Aorta (tissue), 5 donors: ENCODE data around the gene ECHS1. TPM values are rescaled to one million over a fixed set of nuclear protein-coding genes. Genes with fewer than 3 reads are reported as not detected.

Experiments
- ATAC-seq: fragments of 200-7000 bp; cut with Tn5 transposase; one replicate; pipeline ENCODE4 v1.9.1; 2022; ENCODE audit warnings: moderate library complexity; ENCODE audit not compliant: low FRiP score
- DNase-seq, 2 donors: peaks; one replicate each; pipeline ENCODE4 v3.0.0-alpha.2; 2020
- H3K27ac ChIP-seq, 2 donors: one replicate each; pipeline ENCODE4 v1.5.1; 2013; ENCODE audit warnings: low read length in 2 of 2, mild to moderate bottlenecking in 2 of 2, moderate library complexity in 2 of 2, control low read depth in 1 of 2, inconsistent platforms in 1 of 2, low read depth in 1 of 2
- H3K27me3 ChIP-seq, 2 donors: one replicate each; pipeline ENCODE4 v1.6.1; 2013; ENCODE audit warnings: control low read depth in 1 of 2, low read length in 1 of 2, mild to moderate bottlenecking in 1 of 2, moderate library complexity in 1 of 2; ENCODE audit not compliant: insufficient read depth in 2 of 2, control insufficient read depth in 1 of 2
- H3K36me3 ChIP-seq, 2 donors: one replicate each; pipeline ENCODE4 v1.6.1; 2013; ENCODE audit warnings: control low read depth in 1 of 2, low read length in 1 of 2, mild to moderate bottlenecking in 1 of 2; ENCODE audit not compliant: insufficient read depth in 2 of 2, control insufficient read depth in 1 of 2
- H3K4me1 ChIP-seq, 2 donors: one replicate each; pipeline ENCODE4 v1.6.1; 2013; ENCODE audit warnings: low read length in 2 of 2, control low read depth in 1 of 2, mild to moderate bottlenecking in 1 of 2, moderate library complexity in 1 of 2; ENCODE audit not compliant: insufficient read depth in 2 of 2, control insufficient read depth in 1 of 2
- H3K4me3 ChIP-seq, 2 donors: one replicate each; pipeline ENCODE4 v1.5.1; 2013; ENCODE audit warnings: low read length in 2 of 2, control low read depth in 1 of 2, mild to moderate bottlenecking in 1 of 2
- H3K9me3 ChIP-seq: one replicate; pipeline ENCODE4 v1.6.1; 2013; ENCODE audit warnings: mild to moderate bottlenecking, low read length; ENCODE audit not compliant: control insufficient read depth
- WGBS, 2 donors: extraction: QIAGEN DNeasy Blood & Tissue Kit; methylation state at CpG; one replicate each; pipeline ENCODE4 v1.1.7; 2013; 5-methylcytosine and 5-hydroxymethylcytosine counted together
- intact Hi-C, 2 donors: fragments of 100-400 bp; cut with DNase I; formaldehyde crosslinking; loops; one replicate each; pipeline versions ENCODE4 v1.14.2 to v1.15.0; 2022
- polyA plus RNA-seq, 2 donors: library from polyadenylated mRNA; stranded (reverse); fragments of 200-250 nt; gene quantifications; one replicate each; pipeline ENCODE4 v1.2.3, GENCODE V29; 2013
- total RNA-seq, 2 donors: library from RNA; stranded (reverse); fragmentation: NEBNext Ultra II Directional; extraction: Animal tissue kit (Norgen Biotek cat#: 25700); gene quantifications; one replicate each; pipeline ENCODE4 v1.2.1, GENCODE V29; 2021
- donor health status: healthy with polysubstance abuse.
- donor health status: Bipolar disorder and iron deficiency.
- donor health status: DM: no; HTN: no; CAD: no.
- donor health status: DM: no; HTN: no; CAD: no.
- donor health status: DM: yes; HTN: yes; CAD: no.

ECHS1 gene
- total and polyA plus RNA-seq, 4 donors = 34.3 to 93.7 (median 52.5) TPM

DNA sequence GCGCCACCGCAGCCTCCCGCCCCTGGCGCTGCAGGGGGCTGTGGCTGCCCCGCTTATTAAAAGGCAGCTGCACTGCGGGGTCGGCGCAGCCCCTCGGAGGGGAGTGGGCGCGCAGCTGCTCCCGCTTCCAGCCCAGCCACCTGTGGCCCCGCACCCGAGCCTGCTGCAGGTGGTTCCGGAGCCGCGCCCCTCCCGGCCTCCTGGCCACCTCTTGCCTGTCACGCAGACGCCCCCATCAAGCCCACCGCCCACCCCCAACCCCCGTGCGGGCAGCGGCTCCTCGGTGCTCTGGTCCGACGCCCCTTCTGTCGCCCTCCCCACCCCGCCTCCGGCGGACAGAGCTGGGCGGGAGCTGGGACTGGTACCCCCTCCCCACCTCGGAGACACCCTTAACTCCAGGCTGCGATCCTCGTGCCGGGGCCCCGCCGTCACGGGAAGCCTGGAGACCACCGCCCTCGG lies 37.0 kb downstream of the ECHS1 start:
- DNase-seq = no peak
- 9 to 10% methylated on average over 32 to 41 of the region's 41 CpGs for WGBS, 2 donors
- ATAC-seq = no peak
- no peaks in the 10 kb centered on the region for H3K4me1 ChIP-seq
- no peak overlapping the region for H3K4me3 ChIP-seq
- H3K9me3 ChIP-seq = no peaks in the 10 kb centered on the region
- H3K27ac ChIP-seq = no peak overlapping the region
- intact Hi-C loops = no loop called here
- H3K27me3 ChIP-seq = no peaks in the 10 kb centered on the region
- no peaks in the 10 kb centered on the region for H3K36me3 ChIP-seq

DNA sequence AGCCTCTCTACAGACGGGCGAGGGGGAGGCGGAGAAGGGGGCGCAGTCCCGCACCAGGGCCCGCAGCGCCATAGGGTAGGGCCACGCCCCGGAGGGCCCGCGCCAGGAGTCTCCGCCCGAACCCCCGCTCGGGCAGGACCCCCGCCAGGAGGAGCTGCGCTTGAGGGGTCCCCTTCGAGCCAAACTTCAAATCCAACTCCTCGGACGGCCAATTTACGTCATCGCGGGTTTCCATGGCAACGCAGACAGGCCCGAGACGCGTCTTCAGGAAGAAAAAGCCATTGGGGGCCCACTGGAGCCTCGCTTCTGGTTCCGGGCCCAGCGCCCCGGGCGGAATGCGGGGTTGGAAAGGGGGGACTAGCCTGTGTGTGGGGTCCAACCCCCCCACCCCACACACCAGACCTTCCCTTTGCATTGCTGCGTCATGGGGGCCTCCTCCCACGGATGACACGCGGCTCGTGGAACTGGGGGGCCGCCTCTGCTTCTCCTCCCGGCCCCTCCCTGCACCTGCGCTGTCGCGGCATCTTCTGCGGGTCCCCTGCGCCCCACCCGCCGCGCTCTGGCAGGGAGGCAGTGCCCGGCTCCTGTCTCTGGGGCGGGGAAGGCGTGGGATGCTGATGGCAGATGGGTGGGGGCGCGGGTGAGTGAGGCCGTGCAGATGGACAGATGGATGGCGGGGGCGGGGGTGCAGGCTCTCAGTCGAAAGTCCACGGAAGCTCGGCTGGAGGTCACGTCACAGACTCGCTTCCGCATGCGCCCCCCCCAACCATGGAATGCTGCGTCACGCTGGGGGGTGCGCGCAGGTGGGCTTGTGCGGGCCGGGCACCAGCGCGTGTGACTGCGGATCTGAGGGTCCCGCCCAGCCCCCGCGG lies 37.7 kb downstream of the ECHS1 start:
- H3K36me3 ChIP-seq = no peaks in the 10 kb centered on the region
- no peak overlapping the region for H3K4me3 ChIP-seq
- intact Hi-C loops = no loop called here
- no peak overlapping the region for H3K27ac ChIP-seq
- no peaks in the 10 kb centered on the region for H3K4me1 ChIP-seq
- DNase-seq (peak; percentile 76 to 87), ATAC-seq (no peak)
- H3K27me3 ChIP-seq = no peaks in the 10 kb centered on the region
- WGBS, 2 donors = 2 to 3% methylated on average over 66 to 75 of the region's 75 CpGs
- no peaks in the 10 kb centered on the region for H3K9me3 ChIP-seq

DNA sequence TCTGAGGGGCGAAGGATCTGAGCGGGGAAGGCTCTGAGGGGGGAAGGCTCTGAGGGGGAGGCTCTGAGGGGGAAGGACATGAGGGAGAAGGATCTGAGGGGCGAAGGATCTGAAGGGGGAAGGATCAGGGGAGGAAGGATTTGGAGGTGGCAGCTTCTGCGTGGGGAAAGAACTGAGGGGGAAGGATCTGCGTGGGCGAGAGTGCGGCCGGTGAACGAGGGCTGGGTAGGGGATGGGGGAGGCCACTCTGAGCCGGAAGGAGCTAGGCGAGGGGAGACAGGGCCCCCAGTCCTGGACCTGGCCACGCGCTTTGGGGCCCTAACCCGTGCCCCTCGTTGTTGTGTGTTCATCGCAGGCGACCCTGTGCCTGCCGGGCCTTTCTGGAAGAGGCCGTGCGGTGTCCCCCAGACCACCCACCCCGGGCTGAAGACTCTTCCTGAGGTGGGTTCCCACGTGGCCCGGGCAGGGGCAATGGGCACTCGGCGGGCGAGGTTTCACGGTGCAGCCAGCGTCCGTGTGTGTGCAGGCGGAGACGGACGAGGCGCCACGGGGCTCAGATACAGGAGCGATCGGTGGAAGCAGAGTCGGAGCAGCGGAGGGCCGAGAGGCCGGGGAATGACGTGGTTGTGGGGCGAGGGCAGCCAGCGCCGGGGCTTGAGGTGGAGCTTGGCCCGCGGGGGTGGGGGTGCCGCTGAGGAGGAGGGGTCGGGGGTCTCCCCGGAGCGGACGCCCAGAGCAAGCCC lies 38.5 kb downstream of the ECHS1 start:
- WGBS, 2 donors = 15 to 21% methylated on average over 50 to 51 of the region's 51 CpGs
- Histone ChIP-seq H3K4me3 (no peak overlapping the region), H3K36me3 (no peaks in the 10 kb centered on the region), H3K9me3 (no peaks in the 10 kb centered on the region), H3K4me1 (no peaks in the 10 kb centered on the region), H3K27me3 (no peaks in the 10 kb centered on the region), H3K27ac (no peak overlapping the region)
- DNase-seq (peak in 1 of 2 donors; percentile 57), ATAC-seq (peak; percentile 49)
- intact Hi-C loops = no loop called here

DNA sequence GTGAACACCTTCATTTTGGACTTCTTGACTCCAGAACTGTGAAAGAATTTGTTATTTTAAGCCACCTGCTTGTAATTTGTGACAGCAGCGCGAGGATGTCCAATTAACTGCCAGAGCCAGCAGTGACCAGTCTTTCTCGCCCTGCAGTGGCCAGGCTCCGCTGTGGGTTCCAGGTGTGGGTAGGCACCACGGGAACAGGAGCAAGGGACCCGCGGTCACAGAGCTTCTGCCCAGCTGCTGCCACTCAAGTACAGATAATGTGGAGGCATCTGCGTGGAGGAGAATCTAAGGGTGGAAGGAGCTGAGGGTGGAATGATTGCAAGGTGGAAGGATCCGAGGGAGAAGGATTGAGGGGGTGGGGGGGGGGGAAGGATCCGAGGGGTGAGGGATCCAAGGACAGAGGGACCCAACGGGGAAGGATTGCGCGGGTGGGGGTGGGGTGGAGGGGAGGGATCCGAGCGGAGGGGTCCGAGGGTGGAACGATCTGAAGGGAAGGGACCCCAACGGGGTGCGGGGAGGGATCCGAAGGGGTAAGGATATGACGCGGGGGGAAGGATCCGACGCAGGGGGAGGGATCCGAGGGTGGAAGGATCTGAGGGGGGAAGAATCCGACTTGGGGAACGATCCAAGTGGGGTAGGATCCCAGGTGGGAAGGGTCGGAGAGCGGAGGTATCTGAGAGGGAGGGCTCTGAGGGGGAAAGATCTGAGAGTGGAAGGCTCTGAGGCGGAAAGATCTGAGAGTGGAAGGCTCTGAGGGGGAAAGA lies 40.0 kb downstream of the ECHS1 start:
- intact Hi-C loops = no loop called here
- 82 to 83% methylated on average over 30 of the region's 30 CpGs for WGBS, 2 donors
- Histone ChIP-seq H3K36me3 (no peaks in the 10 kb centered on the region), H3K27ac (no peak overlapping the region), H3K4me3 (no peak overlapping the region), H3K4me1 (no peaks in the 10 kb centered on the region), H3K9me3 (no peaks in the 10 kb centered on the region), H3K27me3 (peaks cover 0 to under 1% of the 10 kb centered on the region in 2 donors)
- peak in 1 of 2 donors; percentile 32 for DNase-seq
- ATAC-seq = no peak

DNA sequence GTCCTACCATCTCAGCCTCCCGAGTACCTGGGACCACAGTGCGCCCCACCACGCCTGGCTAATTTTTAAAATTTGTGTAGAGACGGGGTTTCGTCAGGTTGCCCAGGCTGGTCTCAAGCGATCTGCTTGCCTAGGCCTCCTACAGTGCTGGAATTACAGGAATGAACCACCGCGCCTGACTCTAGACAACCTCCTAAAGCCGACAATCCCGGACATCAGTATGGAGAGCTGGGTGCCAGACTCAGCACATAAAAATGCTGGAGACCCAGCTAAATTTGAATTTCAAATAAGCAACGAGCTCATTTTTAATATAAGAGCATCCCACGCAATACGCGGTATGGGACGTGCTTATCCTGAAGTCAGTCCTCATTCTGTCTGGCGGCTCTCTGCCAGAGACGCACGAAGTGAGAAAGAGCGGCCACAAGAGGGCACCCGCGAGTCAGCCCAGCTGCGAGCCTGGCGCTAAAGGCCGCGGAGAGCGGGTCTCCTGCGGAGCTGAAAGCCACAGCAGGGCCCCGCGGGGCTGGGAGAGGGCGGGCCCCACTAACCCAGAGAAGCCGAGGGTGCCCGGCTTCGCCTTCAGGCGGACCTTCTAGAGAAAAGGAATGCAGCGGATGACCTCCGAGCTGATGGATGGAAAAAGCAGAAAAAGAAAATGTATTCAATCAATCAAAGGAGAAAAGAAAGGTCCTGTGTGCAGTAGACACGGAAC lies 43.5 kb downstream of the ECHS1 start:
- WGBS, 2 donors = 7 to 8% methylated on average over 37 of the region's 37 CpGs
- H3K36me3 ChIP-seq = no peaks in the 10 kb centered on the region
- DNase-seq (peak; percentile 89 to 96), ATAC-seq (peak; percentile 86)
- H3K4me3 ChIP-seq = no peak overlapping the region
- intact Hi-C loops = loop anchor here in 1 of 2 donors (5.0 kb wide), 1 partner anchor 278 kb away; no protein-coding TSS in a partner anchor
- peaks cover 0 to 1% of the 10 kb centered on the region in 2 donors for H3K27me3 ChIP-seq
- H3K4me1 ChIP-seq = no peaks in the 10 kb centered on the region
- no peak overlapping the region for H3K27ac ChIP-seq
- H3K9me3 ChIP-seq = no peaks in the 10 kb centered on the region

DNA sequence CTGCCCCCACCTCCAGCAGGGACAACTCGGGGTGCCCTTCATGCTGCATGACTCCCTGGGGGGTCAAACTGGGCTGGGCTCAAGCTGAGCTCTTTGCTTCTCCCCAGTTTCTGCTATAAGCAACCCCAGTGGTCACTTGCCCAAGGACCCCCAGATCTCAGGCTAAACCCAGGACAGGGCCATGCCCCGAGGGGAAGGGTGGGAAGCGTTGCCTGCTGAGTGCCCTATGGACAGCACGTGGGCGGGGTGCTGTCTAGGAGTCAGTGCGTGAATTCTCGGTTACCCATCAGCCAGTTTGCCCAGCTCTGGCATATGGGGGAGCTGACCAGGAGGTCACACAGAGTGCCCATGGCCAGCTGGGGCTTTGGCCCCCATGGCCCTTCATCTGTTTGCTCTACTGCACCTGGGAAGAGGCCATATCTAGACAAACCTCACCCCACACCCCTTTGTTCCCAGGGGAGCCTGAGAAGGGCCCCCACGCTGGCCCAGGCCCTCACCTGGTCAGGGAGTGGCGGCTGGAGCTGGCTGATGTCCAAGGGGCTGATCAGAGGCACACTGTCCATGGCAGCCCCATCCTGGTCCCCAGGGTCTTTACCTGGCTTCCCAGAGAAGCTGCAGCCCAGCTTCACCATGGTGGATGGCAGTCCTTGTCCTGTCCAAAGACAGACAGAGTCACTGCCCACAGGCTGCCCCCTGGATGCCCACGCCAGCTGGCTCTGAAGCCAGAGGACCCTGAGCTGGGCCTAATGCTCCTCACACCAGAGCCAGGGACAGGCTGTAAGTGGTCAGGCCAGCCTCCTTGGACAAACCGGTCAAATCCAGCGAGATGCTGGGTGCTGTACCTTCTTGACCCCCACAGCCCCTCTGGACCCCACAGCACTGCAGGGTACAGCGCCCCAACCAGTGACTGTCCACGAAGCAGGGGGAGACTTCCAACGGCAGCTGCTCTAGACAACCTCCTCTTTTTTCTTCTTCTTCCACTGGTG lies 44.5 kb downstream of the ECHS1 start:
- intact Hi-C loops = loop anchor here in 1 of 2 donors (5.0 kb wide), 1 partner anchor 279 kb away; no protein-coding TSS in a partner anchor
- H3K9me3 ChIP-seq = no peaks in the 10 kb centered on the region
- WGBS, 2 donors = 81 to 82% methylated on average over 15 of the region's 15 CpGs
- no peak overlapping the region for H3K27ac ChIP-seq
- no peak overlapping the region for H3K4me3 ChIP-seq
- no peaks in the 10 kb centered on the region for H3K36me3 ChIP-seq
- DNase-seq (peak in 1 of 2 donors; percentile 40), ATAC-seq (no peak)
- no peaks in the 10 kb centered on the region for H3K4me1 ChIP-seq
- peaks cover 0 to 1% of the 10 kb centered on the region in 2 donors for H3K27me3 ChIP-seq

DNA sequence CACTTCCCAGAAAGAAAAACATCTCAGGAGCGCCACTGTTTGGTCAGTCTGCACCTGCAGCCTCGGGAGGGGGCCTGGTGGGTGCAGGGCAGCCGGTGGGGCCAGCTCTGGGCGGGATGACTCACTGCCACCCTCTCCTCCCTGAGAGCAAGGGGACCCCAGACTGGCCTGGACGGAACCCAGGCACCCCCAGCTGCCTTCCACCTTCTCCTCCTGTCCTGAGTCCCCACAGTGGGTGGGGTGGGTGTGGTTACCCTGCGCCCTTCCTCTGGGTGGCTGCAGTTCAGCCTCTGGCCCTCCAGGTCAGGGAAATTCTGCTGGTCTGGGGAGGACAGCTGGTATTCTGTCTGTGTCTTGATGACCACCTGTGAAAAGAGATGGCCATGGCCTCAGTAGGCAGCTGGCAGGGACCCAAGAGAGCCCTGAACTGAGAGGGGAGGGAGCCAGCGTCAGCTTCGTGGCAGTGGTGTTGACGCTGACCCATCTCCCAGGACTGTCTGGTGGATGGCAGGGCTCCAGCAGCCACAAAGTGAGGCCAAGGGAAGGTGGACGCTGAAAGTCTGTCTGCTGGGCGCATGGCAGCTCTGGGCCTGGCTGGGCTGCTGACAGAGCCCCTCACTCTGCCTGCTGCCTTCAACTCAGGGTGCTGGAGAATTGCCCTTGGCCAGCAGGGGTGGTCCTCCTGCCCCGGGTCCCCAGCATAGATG lies 45.4 kb downstream of the ECHS1 start:
- 40 to 46% methylated on average over 11 to 12 of the region's 12 CpGs for WGBS, 2 donors
- peaks cover 0 to 1% of the 10 kb centered on the region in 2 donors for H3K27me3 ChIP-seq
- intact Hi-C loops = loop anchor here in 1 of 2 donors (5.0 kb wide), 1 partner anchor 279 kb away; no protein-coding TSS in a partner anchor
- ATAC-seq (no peak), DNase-seq (peak in 1 of 2 donors; percentile 39)
- no peaks in the 10 kb centered on the region for H3K4me1 ChIP-seq
- no peaks in the 10 kb centered on the region for H3K36me3 ChIP-seq
- H3K4me3 ChIP-seq = no peak overlapping the region
- no peaks in the 10 kb centered on the region for H3K9me3 ChIP-seq
- no peak overlapping the region for H3K27ac ChIP-seq
